Eye (tissue), 1 donor: ENCODE results near the gene NAP1L1.
A peak's percentile ranks its signal among the peaks of the same experiment; 100 is the strongest.

Experiments used
- DNase-seq: peaks from one replicate; pipeline ENCODE4 v3.0.0-alpha.2; 2015

NAP1L1 gene

DNA sequence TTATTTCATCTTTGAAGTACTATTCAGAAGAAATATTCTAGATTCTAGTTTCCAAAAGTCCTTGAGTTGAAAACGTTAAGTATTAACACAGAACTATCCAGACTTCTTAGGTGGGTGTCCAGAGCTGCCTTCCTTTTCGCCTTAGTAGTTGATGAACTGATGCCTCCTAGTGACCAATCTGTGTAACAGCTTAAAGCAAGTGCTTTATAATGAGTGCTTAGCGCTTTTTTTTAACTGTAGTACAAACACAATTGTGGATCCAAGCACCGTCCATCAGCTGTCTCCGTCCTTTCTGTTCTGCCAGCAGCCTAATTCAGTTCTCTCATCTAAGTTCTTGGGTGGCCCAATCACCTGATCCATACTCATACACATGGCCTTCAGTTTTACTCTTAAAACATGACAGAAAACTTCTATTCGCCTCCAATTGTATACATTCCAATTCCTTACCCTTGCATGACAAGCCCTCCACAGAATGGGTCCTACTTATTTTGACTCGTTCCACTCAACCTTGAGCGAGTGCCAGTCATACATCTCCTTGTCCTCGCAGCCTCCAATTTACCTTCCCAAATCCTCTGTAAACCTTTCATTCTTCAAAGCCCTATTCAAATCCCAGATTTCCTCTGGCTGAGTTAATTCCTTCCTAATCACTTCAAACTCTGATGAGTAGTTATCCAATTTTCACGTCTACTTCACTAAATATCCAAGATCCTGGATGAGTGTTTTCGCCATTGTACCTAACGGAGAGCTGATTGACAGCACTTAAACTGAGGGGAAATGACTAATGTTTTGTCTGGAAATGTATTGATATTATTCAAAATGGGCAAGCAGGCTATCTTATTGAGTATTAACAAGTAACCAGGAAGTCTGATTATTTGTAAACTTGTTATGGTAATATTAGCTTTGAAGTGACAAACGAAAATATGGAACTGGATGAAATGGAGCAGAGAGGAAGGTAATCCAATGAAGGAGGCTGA is 47.1 kb downstream of the NAP1L1 start:
- DNase-seq = peak; percentile 87

DNA sequence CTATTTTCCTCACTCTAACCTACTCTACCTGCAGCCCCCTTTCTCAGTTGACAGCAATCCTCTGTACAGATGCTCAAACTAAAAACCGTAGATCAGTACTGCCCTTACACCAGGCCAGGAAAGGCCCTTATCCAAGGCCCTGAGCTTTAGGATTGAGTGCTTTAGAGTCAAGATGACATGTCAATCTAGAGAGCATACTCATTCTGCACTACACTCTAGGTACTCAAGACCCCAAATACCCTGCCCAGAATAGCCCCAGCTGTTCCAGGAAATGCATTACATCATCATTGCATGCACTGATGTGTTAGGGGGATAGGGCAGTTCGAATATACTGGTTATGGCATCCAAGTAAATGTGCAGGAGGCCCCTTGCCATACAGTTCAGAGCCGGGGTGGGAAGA is 49.4 kb downstream of the NAP1L1 start:
- DNase-seq = no peak

DNA sequence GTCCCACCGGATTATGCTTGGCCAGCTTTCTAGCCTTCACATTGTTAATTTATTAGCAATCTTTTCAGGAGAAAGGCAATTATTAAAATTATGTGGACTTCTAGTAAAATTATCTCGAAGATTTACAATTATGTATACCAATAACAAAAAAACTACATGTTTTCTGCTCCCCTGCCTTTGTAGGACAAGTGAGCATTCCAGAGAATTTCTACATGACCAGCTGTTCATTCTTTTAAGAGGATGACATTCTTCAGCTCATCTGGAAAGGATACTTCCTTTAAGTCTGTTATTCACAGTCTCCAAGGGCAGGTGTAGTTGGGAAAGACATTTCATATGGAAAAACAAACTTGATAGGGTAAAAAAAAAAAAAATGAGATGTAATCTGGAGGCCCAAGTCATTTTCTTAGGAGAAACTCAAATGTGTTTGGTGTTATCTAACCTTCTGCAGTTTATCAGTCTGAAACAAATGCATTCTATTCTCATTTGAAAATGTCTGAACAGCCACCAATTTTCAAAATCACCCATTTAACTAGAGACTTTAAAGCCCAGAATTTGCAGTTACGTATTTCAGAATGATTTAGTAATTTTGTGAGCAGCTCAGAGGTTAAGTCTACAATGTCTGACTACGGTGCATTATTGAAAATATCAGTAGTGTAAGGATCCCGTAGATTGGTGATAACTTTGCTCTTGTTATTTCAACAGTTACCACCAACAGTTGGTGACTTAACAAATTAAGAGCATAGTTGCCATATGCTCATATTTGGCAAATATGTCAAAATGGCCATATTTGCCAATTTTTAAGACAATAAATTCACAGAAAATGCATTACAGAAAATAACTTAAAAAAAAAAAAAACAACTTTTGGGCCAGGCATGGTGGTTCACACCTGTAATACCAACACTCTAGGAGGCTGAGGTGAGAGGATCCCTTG is 51.1 kb downstream of the NAP1L1 start:
- DNase-seq = peak; percentile 60

DNA sequence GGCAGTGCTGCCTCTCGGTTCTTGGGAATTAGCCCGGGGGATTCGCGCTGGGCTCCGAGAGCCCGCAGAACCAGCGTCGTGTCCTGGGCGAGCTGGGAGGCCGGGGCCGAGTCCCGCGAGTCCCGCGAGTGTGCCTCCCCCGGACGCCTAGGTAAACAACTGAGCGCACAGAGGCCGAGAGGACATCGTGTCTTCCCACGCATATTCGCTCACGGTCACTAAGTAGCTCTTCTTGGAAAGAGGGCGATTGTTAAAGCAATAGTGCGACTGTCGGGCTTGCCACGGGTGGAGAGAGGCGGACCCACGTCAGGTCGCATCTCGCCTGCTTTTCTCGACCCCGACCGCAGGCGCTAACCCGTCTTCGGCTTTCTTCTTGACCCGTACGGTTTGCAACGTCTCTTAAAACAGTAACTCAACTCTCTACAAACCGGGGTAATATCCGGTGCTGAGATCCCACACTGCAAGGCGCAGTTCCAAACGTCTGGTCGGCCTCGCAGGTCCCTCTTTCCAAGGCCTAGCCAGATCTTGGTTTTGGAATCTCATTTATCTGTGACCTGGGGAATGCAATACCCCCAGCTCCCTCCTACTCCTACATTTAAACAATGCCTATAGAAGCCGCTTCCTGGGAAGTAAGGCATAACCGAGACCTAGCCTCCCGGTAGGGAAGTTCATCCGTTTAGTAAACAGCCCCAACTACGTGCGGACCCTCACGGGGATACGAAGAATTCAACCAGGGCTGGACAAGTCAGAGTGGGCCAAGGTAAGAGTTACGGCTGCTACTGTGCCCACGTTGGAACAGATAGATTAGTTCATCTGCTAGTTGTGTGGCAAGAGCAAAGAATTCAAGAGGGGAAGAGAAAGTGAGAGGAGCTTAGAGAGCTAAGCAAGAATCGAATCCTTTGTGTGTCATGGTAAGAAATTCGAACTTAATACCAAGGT is 52.2 kb downstream of the NAP1L1 start:
- peak; percentile 80 for DNase-seq

DNA sequence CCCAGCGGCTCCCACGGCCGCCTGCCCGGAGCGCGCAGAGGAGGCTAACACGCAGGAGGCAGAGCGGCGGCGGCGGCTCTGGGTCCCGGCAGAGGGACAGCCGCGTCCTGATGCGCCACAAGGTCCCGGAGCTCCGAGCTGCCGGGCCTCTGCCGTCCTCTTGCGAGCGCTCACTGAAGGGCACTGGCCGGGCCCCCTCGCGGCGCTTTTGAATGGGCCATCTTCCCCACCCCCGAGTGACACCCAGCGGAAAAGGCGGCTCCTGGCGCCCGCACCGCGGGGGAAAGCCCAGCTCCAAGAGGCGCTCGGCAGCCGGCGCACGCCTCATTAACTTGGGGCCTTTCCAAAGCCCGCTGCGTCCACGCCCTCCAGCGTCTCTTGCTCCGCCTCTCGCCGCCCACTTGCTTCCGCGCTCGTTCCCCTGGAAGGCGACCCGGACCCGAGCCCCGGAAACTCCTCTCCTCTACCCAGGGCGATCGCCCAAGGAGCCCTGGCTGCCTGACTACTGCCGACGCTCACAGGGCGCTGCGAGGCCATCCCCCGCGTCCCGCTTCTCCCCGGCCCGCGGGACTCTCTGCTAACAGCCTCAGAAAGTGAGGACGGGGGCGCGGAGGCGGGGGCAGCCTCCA is 53.0 kb downstream of the NAP1L1 start, which contains the start of gene PHLDA1:
PHLDA1 (minus strand) TSS at position 363 of the 629 bp plus-strand sequence.
- DNase-seq = peak; percentile 97

DNA sequence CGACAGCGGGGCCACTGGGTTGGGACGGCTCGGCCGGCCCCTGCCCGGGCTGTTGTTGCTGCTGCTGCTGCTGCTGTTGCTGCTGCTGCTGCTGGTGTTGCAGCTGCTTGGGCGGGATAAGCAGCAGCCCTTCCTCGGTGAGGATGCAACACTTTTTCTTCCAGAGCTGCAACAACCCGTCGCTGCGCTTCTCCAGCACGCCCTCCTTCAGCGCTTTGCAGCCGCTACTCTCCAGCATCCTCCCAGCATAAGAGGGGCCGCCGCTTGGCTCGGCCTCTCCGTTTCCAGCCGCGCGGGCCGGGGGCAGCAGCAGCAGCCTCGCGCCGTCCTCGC is 53.4 kb downstream of the NAP1L1 start:
- no peak for DNase-seq

DNA sequence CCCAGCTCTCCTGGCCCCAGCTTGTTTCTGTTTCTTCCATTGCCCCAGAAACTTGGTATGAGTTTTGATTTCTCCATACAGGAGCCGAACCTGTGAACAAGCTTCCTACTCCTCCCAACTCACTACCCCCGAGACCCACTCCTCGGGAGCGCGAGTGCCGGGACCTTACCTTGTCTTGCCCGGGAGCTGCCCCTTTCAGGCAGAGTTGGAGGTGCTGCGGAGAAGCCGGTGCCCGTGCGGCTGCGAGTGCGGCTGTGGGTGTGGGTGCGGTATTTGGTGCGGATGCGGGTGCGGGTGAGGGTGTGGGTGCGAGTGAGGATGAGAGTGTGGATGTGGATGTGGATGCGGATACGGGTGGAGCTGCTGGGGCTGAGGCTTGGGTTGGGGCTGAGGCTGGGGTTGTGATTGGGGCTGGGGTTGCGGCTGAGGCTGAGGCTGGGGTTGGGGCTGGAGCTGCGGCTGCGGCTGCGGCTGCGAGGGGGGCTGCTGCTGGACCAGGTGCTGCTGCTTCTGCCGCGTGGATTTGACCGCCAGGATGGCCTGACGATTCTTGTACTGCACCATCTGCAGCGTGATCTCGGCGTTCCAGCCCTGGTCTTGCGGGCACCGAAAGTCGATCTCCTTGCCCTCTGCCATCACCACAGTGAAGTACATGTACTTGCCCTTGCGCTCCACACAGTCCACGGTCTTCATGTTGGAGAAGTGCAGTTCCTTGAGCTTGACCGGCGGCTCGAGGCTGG is 54.0 kb downstream of the NAP1L1 start:
- peak; percentile 82 for DNase-seq

DNA sequence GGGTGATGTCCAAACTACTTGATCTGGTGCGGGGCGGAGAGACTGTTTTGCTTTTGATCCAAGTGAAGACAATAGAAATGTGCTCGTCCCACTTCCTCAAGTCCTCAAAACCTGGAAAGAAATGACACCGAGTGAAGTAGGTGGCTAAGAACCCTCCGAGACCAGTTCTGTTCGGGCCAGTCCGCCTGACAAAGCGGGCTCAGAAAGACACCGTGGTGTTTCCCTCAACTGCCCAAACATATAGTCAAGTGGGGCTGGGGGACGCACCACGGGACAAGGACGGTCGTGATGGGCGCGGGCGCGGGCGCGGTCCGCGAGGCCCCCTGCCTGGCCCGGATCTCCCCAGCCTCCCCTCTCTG is 54.5 kb downstream of the NAP1L1 start:
- DNase-seq = peak; percentile 76

DNA sequence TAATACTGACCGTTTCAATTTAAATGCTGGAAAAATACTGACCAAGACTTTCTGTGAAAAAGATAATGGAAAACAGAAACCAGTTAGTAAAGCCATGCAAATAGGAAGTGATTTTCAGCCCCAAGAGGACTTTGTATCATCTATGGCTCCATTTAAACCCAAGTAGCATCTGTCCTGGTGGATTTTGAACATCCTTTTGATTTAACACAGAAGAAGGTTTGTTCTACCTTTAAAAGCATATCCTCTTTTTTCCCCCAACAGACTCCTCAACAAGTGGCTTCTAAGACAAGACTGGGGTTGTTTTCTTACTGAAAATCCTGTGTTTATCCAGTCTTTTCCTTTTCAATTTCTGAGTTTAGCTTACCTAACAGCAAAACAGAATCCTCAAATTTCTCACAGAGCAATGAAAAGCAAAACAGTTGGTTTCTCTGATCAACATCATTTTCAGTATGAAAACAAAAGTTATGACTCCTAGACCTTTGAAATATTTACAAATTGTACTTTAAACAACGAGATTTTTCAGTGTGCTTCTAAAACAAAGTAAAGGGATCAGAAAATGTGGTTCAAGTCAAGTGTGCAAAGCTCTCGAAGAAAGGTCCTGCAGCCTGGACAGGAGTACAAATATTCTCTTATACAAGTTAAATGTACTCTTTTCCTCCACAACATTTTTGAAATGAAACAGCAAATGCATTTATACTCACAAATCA is 55.8 kb downstream of the NAP1L1 start:
- DNase-seq = no peak

DNA sequence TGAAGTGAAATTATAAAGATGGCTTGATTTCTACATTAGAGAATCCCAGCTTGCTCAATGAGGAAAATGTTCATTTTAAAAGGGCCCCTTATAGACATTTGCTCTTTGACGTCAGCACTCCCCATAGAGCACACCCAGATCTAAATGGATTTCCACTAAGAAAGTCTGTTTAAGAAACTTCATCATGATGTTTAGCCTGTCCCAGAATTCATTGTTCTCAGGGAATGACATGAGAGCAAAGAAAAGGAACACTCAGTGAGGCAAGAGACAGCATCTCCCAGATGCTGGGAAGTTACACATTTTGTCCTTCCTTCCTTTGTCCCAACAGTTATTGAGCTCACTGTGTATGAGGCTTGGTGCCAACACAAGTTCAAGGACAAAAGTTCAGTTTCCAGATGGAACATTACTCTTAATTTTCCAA is 57.8 kb downstream of the NAP1L1 start:
- no peak for DNase-seq

DNA sequence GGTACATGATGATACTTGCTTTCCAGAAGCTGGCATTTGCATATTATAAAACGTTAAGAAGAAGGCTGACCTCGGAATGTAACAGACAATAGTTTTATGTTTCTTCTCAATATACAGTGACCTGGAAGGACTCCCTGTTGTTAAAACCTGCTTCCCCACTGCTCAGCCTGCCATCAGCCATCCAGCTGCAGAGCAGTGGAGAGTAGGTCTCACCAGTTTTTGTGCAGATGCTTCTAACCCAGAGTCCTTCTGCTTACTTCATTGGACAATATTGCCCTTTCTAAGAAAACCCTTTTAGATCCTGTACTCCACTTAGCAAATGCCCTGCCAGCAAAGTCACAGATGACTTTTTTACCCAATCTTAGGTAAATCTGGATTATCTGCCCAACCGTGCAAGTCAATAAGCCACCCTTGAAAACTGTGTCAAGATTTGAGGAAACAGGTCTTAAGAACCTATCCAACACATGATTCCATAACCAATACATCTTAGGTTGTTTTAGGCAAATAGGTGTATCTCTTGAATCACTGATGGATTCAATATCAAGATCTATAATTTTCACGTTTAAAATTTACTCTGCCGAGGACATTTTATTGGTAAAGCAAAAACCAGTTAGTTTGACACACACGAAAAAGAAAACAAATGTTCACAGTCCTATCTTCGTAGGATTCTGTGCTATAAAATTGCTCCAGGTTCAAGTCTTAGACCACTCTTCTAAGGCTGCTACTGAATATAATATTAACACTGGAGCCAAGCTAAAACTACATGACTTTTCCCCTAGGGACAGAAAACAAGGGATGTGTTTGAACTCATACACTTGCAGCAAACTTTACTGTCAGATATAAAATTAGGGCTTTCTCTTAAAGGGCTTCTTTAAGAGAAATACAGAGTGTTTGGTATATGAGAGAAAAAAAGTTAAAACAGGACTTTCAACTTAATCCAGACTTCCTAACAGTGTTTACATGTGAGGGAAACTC is 58.6 kb downstream of the NAP1L1 start:
- no peak for DNase-seq

DNA sequence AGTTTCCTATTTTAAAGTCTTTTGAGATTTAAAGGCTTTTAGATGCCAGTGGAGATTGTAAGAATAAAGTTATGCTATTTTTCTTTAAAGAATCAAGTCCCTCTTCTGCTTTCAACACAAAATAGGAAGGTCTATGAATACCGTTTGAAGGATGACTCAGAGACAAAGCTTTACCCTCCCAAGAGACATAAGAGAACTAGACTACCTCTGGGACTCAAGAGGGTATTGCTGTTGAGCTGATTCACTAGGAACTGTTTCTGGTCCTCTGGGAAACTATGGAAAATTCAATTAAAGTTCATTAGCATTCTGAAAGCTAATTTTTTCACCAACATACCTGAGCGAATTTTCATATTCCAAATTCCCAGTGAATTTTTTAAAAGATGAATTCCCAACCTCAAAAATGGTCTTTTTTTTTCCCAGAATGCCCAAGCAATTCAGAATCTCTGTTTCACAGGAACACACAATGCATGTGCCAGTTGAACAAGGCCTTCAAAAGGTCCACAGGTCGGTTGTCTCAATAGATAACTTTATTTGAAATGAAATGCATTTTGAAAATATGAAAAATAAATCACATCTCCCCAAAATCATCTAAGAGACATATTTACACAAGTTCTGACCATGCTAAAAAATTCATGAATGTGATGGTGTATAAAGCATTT is 59.4 kb downstream of the NAP1L1 start:
- no peak for DNase-seq

DNA sequence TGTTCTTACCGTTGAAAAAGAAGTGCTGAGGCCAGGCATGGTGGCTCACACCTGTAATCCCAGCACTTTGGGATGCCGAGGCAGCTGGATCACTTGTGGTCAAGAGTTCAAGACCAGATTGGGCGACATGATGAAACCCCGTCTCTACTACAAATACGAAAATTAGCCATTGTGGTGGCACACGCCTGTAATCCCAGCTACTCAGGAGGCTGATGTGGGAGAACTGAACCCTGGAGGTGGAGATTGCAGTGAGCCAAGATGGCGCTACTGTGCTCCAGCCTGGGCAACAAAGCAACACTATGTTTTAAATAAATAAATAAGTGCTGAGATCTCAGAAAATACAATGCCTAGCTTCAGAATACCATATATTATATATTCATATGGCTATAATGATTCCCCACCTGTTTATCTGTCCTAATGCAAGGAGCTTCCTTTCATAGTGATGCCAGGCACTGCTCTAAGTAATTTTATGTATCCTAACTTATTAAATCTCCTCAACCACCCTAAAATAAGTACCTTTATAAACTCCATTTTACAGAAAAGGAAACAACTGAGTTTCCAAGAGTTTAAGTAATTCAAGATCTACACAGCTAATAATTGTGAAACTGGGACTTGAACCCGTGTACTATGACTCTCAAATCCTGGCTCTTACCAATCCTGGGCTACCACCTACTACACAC is 60.2 kb downstream of the NAP1L1 start:
- DNase-seq = no peak

DNA sequence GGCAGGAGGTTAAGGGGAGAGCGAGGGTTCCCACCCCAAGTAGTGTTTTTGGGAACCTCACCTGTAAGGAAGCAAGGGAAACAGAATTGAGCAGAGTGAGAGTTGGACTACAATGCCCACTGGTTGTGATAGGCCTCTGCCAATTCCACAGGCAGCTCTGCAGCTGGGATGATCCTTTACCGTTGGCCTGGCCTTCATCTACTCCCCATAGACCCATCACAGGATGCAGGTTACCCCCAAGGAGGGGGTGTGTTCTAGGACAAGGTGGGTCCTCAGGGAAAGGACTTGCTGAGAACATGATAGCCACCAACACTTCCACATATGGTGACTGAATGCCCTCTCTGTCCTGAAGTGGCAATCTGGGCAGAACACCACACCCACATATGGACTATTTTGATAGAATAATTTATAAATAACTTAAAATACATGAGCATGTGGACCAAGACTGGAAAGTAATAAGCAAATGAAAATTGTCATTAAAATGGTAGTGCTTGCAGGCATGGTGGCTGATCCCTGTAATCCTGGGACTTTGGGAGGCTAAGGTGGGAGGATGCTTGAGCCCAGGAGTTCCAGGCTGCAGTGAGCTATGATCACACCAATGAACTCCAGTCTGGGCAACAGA is 61.3 kb downstream of the NAP1L1 start:
- no peak for DNase-seq

DNA sequence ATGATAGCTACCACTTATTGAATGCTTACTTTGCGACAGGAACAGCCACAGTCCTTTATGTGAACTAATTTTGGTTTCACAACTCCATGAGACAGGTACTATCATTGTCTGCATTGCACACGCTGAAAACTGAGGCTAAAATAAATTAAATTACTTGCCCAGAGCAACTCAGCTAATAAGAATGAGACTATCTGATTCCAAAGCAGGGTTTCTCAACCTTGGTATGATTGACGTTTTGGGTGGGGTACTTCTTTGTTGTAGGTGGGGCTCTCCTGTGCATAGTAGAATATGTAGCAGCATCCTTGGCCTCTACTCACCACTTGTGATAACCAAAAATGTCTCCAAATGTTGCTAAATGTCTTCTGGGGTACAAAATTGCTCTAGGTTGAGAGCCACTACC is 62.0 kb downstream of the NAP1L1 start:
- no peak for DNase-seq

DNA sequence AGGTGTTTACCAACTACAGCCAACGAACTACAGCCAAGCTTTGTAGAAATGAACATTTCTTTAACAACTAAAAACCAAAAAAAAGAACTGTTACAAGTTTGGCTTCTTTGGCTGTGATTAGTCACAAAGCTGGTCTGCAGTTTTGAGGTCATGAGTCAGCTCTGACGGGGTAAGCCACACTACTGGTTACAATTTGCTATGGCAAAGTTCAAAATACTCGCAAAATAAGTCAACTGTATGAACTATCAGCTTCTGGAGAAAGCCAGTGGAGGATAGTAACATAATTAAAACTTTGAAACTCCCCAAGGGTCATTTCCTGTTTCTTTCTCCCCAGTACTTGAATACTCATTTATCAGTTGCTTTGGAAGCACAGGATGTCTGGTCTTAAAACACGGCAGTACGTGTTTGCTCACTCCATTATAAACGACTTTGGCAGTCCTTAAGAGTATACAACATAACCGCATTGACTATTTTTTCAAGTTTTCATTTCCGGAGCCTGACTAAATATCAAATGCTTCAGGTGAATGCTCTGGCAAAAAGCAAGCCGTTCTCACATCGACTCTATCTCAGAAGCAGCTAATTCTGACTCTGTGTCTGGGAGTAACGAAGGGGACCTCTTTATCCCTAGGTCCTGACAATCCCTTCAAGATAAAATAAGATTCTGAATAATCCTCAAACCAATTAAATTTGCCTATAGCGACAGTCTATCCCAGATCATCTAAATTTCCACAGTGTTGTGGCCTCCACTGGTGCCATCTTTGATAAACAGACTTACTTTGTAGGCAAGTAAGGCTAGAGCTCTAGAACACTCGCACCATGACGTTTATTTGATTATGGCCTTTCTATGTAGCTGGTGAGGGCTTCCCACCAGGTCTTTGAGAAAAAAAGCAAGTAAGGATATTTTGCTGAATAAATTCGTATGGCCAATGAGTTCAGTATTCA is 63.5 kb downstream of the NAP1L1 start:
- no peak for DNase-seq

DNA sequence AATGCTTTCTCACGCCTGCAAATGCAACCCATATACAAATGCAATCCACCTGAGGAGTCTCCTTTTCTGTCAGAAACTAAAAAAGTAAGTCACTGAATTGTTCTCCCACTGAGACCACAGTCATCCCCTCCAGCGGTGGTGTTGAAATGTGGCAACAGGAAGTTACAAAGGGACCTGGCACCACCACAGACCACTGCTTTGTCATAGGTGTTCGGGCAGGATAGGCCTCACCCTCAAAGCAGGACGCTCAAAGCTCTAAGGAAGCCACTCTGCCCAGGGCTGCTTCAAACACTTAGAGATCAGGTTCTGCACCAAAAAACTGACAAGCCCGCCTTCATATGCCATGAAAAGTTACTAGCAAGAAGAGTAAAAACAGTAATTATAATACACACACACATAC is 64.2 kb downstream of the NAP1L1 start:
- no peak for DNase-seq
